GM23338 (cell line): Measurements from ENCODE around the gene DLL4. TPM values are rescaled to one million over a fixed set of nuclear protein-coding genes. Genes with fewer than 3 reads are reported as not detected.

Source experiments
- ATAC-seq: fragments of 200-7000 bp; cut with Tn5 transposase; 3 replicates; pipeline ENCODE4 v1.9.1; 2020
- DNase-seq: peaks from one replicate; pipeline ENCODE4 v3.0.0-alpha.2; 2015; ENCODE audit warnings: low spot score
- H2AFZ ChIP-seq: fragments of 200-600 bp; sonication (generic); 2 replicates; pipeline ENCODE4 v1.8.0; 2016; ENCODE audit warnings: antibody characterized with exemption, mild to moderate bottlenecking, moderate library complexity
- H3F3A ChIP-seq: fragments of 200-600 bp; sonication (generic); replicated peaks from 2 replicates; pipeline ENCODE4 v1.8.0; 2017; ENCODE audit warnings: antibody characterized with exemption, mixed run types, low read depth
- H3K27ac ChIP-seq: fragments of 200-600 bp; sonication (generic); 2 replicates; pipeline ENCODE4 v1.6.1; 2016; ENCODE audit warnings: low read depth
- H3K27me3 ChIP-seq: fragments of 200-600 bp; sonication (generic); 2 replicates; pipeline ENCODE4 v1.8.0; 2016; ENCODE audit warnings: mild to moderate bottlenecking, mixed run types, moderate library complexity; ENCODE audit not compliant: insufficient read depth
- H3K36me3 ChIP-seq: fragments of 200-600 bp; sonication (generic); 2 replicates; pipeline ENCODE4 v1.8.0; 2016; ENCODE audit warnings: mild to moderate bottlenecking; ENCODE audit not compliant: insufficient read depth
- H3K4me1 ChIP-seq: fragments of 200-600 bp; sonication (generic); 2 replicates; pipeline ENCODE4 v1.8.0; 2016; ENCODE audit warnings: mild to moderate bottlenecking, moderate library complexity; ENCODE audit not compliant: insufficient read depth
- H3K4me2 ChIP-seq: fragments of 200-600 bp; sonication (generic); 2 replicates; pipeline ENCODE4 v1.7.1; 2017; ENCODE audit warnings: mixed run types
- H3K4me3 ChIP-seq: fragments of 200-600 bp; sonication (generic); 2 replicates; pipeline ENCODE4 v1.6.1; 2016; ENCODE audit warnings: mixed run types
- H3K79me2 ChIP-seq: fragments of 200-600 bp; sonication (generic); replicated peaks from 2 replicates; pipeline ENCODE4 v1.8.0; 2017; ENCODE audit warnings: mild to moderate bottlenecking; ENCODE audit not compliant: insufficient read depth
- H3K9me2 ChIP-seq: fragments of 200-600 bp; sonication (generic); 2 replicates; pipeline ENCODE4 v1.8.0; 2017; ENCODE audit not compliant: insufficient read depth
- H4K20me1 ChIP-seq: fragments of 200-600 bp; sonication (generic); replicated peaks from 2 replicates; pipeline ENCODE4 v1.8.0; 2017; ENCODE audit warnings: mild to moderate bottlenecking; ENCODE audit not compliant: insufficient read depth
- H3K27ac Mint-ChIP-seq: 2 replicates; pipeline ENCODE4 v1.8.0; 2020; ENCODE audit warnings: inconsistent platforms, mild to moderate bottlenecking, moderate library complexity, mixed read lengths
- H3K27me3 Mint-ChIP-seq: 3 replicates; pipeline ENCODE4 v1.8.0; 2022; ENCODE audit warnings: low read depth, mild to moderate bottlenecking, moderate library complexity, mixed read lengths, inconsistent platforms; ENCODE audit not compliant: insufficient read depth, poor library complexity
- H3K36me3 Mint-ChIP-seq: 3 replicates; pipeline ENCODE4 v1.8.0; 2021; ENCODE audit warnings: low read depth, mild to moderate bottlenecking, inconsistent platforms, moderate library complexity, mixed read lengths
- H3K4me1 Mint-ChIP-seq: 3 replicates; pipeline ENCODE4 v1.8.0; 2020; ENCODE audit warnings: mild to moderate bottlenecking, inconsistent platforms, mixed read lengths
- H3K4me3 Mint-ChIP-seq: 3 replicates; pipeline ENCODE4 v1.8.0; 2021; ENCODE audit warnings: moderate library complexity, mild to moderate bottlenecking, inconsistent platforms, mixed read lengths
- H3K9me3 Mint-ChIP-seq: 3 replicates; pipeline ENCODE4 v1.8.0; 2020; ENCODE audit warnings: moderate library complexity, mild to moderate bottlenecking, inconsistent platforms, mixed read lengths
- CREB1 ChIP-seq: fragments of 250-450 bp; sonication (Bioruptor Pico); IDR thresholded peaks from 2 replicates; pipeline ENCODE4 v1.5.0; 2020; ENCODE audit warnings: low read depth, mild to moderate bottlenecking, moderate library complexity
- EZH2 ChIP-seq: fragments of 200-600 bp; sonication (generic); IDR thresholded peaks from one replicate; pipeline ENCODE4 v1.8.0; 2017; ENCODE audit warnings: antibody characterized with exemption, mild to moderate bottlenecking, low read depth; ENCODE audit not compliant: unreplicated experiment
- EZH2phosphoT487 ChIP-seq: fragments of 200-600 bp; sonication (generic); IDR thresholded peaks from one replicate; pipeline ENCODE4 v1.8.1; 2018; ENCODE audit warnings: antibody characterized with exemption; ENCODE audit not compliant: unreplicated experiment
- NANOG ChIP-seq: IDR thresholded peaks from 2 replicates; pipeline ENCODE4 v1.6.1; 2016; ENCODE audit warnings: antibody characterized with exemption, borderline replicate concordance
- POLR2AphosphoS5 ChIP-seq: IDR thresholded peaks from 2 replicates; pipeline ENCODE4 v1.6.1; 2016; ENCODE audit warnings: antibody characterized with exemption, low read depth
- STAT1 ChIP-seq: IDR thresholded peaks from one replicate; pipeline ENCODE4 v1.6.1; 2016; ENCODE audit warnings: antibody characterized with exemption; ENCODE audit not compliant: unreplicated experiment
- ZNF114 ChIP-seq: fragments of 250-450 bp; sonication (Bioruptor Pico); IDR thresholded peaks from 2 replicates; pipeline ENCODE4 v1.5.0; 2020; ENCODE audit warnings: mild to moderate bottlenecking, moderate library complexity
- ZNF331 ChIP-seq: fragments of 250-450 bp; sonication (Bioruptor Pico); IDR thresholded peaks from 2 replicates; pipeline ENCODE4 v1.5.0; 2020; ENCODE audit warnings: low read depth, mild to moderate bottlenecking, moderate library complexity
- ZNF462 ChIP-seq: fragments of 250-450 bp; sonication (Bioruptor Pico); IDR thresholded peaks from 2 replicates; pipeline ENCODE4 v1.5.0; 2020; ENCODE audit warnings: mild to moderate bottlenecking, moderate library complexity
- polyA plus RNA-seq: library from polyadenylated mRNA; unstranded; fragments of >200 nt; fragmentation: Nextera tagmentation; extraction: Ambion mirVana; gene quantifications from 2 replicates; pipeline ENCODE4 v1.2.1, GENCODE V29; 2016
- total RNA-seq: library from RNA; depleted of rRNA; stranded (reverse); fragments of >200 nt; shearing (Covaris generic); gene quantifications from 2 replicates; pipeline ENCODE4 v1.2.3, GENCODE V29; 2014
- TF ChIP-seq, protein P1 (sequence below): IDR thresholded peaks from one replicate; pipeline ENCODE4 v1.6.1; 2018; ENCODE audit warnings: antibody characterized with exemption; ENCODE audit not compliant: unreplicated experiment
- TF ChIP-seq, protein P2 (sequence below): IDR thresholded peaks from 2 replicates; pipeline ENCODE4 v1.6.1; 2016; ENCODE audit warnings: antibody characterized with exemption

DLL4 gene
- total and polyA plus RNA-seq, 2 experiments from 2014 or later: 0.31 to 0.99 TPM

- TF ChIP-seq, protein P1, sequence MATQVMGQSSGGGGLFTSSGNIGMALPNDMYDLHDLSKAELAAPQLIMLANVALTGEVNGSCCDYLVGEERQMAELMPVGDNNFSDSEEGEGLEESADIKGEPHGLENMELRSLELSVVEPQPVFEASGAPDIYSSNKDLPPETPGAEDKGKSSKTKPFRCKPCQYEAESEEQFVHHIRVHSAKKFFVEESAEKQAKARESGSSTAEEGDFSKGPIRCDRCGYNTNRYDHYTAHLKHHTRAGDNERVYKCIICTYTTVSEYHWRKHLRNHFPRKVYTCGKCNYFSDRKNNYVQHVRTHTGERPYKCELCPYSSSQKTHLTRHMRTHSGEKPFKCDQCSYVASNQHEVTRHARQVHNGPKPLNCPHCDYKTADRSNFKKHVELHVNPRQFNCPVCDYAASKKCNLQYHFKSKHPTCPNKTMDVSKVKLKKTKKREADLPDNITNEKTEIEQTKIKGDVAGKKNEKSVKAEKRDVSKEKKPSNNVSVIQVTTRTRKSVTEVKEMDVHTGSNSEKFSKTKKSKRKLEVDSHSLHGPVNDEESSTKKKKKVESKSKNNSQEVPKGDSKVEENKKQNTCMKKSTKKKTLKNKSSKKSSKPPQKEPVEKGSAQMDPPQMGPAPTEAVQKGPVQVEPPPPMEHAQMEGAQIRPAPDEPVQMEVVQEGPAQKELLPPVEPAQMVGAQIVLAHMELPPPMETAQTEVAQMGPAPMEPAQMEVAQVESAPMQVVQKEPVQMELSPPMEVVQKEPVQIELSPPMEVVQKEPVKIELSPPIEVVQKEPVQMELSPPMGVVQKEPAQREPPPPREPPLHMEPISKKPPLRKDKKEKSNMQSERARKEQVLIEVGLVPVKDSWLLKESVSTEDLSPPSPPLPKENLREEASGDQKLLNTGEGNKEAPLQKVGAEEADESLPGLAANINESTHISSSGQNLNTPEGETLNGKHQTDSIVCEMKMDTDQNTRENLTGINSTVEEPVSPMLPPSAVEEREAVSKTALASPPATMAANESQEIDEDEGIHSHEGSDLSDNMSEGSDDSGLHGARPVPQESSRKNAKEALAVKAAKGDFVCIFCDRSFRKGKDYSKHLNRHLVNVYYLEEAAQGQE: no peak
These were observed 52.0 kb downstream of the DLL4 start (continued) for GRCh38 chr15:40981186-40981585.

DNA sequence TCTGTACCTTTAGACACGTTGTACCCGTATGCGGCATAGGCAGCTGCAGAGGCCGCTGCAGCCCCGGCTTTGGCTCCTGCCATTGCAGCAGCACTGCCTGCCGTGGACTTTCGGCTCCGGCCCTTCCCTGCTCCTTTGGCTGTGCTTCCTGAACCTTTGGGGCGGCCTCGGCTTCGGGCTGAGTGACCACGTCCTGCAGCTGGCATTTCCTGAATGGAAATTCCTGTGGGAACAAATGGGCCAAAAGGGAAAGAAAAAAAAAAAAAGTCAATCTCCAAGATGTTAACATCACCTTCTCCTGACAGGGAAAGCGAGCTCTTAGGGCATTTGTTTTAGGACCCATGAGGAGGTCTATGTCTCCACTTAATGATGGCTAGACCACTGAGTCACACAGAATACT lies 53.7 kb downstream of the DLL4 start:
- H2AFZ ChIP-seq: no peak overlapping the region
- H3F3A ChIP-seq: 0 out of 2 replicates have a peak, but pooled peaks cover 7% of the 10 kb centered on the region
- no peaks in the 10 kb centered on the region; the same call in 2 of the 3 replicates for H3K9me3 Mint-ChIP-seq
- H3K36me3 ChIP-seq: peaks cover 75% of the 10 kb centered on the region
- no peak overlapping the region for H3K4me3 ChIP-seq
- H4K20me1 ChIP-seq: peaks cover 11% of the 10 kb centered on the region; the same call in 1 of the 2 replicates
- no peak overlapping the region for H3K27ac ChIP-seq
- H3K27ac Mint-ChIP-seq: no peak overlapping the region
- no peaks in the 10 kb centered on the region for H3K4me1 Mint-ChIP-seq
- no peaks in the 10 kb centered on the region for H3K79me2 ChIP-seq
- H3K9me2 ChIP-seq: no peaks in the 10 kb centered on the region
- H3K4me1 ChIP-seq: no peaks in the 10 kb centered on the region
- ATAC-seq (no peak), DNase-seq (no peak)
- peaks cover 91% of the 10 kb centered on the region for H3K36me3 Mint-ChIP-seq
- no peaks in the 10 kb centered on the region for H3K27me3 Mint-ChIP-seq
- H3K4me2 ChIP-seq: no peak overlapping the region
- no peaks in the 10 kb centered on the region for H3K27me3 ChIP-seq
- H3K4me3 Mint-ChIP-seq: no peak overlapping the region
- TF ChIP-seq ZNF114 (no peak), CREB1 (CRISPR knock-in tag) (no peak), ZNF462 (CRISPR knock-in tag) (no peak), POLR2AphosphoS5 (no peak), STAT1 (no peak), EZH2phosphoT487 (no peak), ZNF331 (CRISPR knock-in tag) (no peak), NANOG (no peak), EZH2 (no peak)
- TF ChIP-seq, protein P1: no peak
- TF ChIP-seq, protein P2, sequence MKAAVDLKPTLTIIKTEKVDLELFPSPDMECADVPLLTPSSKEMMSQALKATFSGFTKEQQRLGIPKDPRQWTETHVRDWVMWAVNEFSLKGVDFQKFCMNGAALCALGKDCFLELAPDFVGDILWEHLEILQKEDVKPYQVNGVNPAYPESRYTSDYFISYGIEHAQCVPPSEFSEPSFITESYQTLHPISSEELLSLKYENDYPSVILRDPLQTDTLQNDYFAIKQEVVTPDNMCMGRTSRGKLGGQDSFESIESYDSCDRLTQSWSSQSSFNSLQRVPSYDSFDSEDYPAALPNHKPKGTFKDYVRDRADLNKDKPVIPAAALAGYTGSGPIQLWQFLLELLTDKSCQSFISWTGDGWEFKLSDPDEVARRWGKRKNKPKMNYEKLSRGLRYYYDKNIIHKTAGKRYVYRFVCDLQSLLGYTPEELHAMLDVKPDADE: no peak
